GM19467 (cell line): ENCODE results near the gene COA3.
"Not testable (repeated sequence)": the region's sequence is repeated elsewhere in the genome, so short reads cannot be mapped to it uniquely, and the experiment has no call there.

Source experiments
- ATAC-seq: cut with Tn5 transposase; IDR thresholded peaks from one replicate; pipeline ENCODE4 v1.9.1; 2021; ENCODE audit warnings: mild to moderate bottlenecking, moderate library complexity; ENCODE audit not compliant: unreplicated experiment

COA3 gene

GRCh38 chr17:42782166-42783061, 16.1 kb downstream of the COA3 start:
- ATAC-seq: no peak

- ATAC-seq: no peak
These were observed 16.8 kb downstream of the COA3 start for GRCh38 chr17:42781639-42782165.

GRCh38 chr17:42780851-42781638, 17.5 kb downstream of the COA3 start:
- no peak for ATAC-seq

GRCh38 chr17:42779936-42780850, 18.3 kb downstream of the COA3 start, which contains the start of gene WNK4:
Gene WNK4, plus strand, starts transcription at chr17:42780610. Its CDS starts 89 bp downstream, at chr17:42780699.
- no peak for ATAC-seq

- no peak for ATAC-seq
These were observed 19.1 kb downstream of the COA3 start for GRCh38 chr17:42779304-42779935.

GRCh38 chr17:42778570-42778969, 19.9 kb downstream of the COA3 start:
- no peak for ATAC-seq

GRCh38 chr17:42775534-42776098, 22.9 kb downstream of the COA3 start:
- ATAC-seq: no peak

GRCh38 chr17:42774066-42774745, 24.3 kb downstream of the COA3 start:
- ATAC-seq: no peak

- peak; percentile 74 for ATAC-seq
These were observed 25.0 kb downstream of the COA3 start, which contains the start of gene VPS25 for GRCh38 chr17:42773290-42774035. Gene VPS25, plus strand, starts transcription at chr17:42773449. Its CDS starts 27 bp downstream, at chr17:42773476.

- ATAC-seq: no peak
These were observed 25.6 kb downstream of the COA3 start for GRCh38 chr17:42772945-42773289.

GRCh38 chr17:42769964-42770363, 28.5 kb downstream of the COA3 start:
- not testable (repeated sequence) for ATAC-seq

- not testable (repeated sequence) for ATAC-seq
These were observed 30.5 kb downstream of the COA3 start for GRCh38 chr17:42768006-42768405.

- ATAC-seq: no peak
These were observed 31.0 kb downstream of the COA3 start for GRCh38 chr17:42767512-42767911.

GRCh38 chr17:42766124-42766523, 32.4 kb downstream of the COA3 start:
- ATAC-seq: no peak

GRCh38 chr17:42761638-42762037, 36.9 kb downstream of the COA3 start:
- no peak for ATAC-seq

- no peak for ATAC-seq
These were observed 37.6 kb downstream of the COA3 start, which contains the start of gene RAMP2 for GRCh38 chr17:42760652-42761581. Gene RAMP2, plus strand, starts transcription at chr17:42761227. Its CDS starts 35 bp downstream, at chr17:42761262.

GRCh38 chr17:42759982-42760651, 38.4 kb downstream of the COA3 start:
- no peak for ATAC-seq
